ENCODE results near the gene ARMS2.

DNA sequence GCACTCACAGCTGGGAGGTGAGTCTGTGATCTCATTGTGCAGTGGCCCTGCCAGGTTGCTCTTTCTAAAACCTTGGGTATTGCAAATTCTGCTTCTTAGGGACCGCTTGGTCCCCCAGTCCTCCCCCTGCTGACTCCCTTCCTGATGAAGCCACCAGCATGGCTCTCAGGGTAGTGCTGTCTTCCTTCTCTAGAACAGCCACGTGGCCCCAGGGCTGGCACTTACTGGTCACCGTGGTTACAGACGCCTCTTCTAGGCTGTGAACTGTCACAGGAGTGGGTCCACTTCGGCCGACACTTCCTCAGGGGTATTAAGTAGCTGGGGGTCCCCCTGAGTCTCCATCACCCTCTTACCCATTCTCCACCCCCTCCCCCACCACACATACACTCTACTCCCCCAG lies 4.2 kb downstream of the ARMS2 start:
- TF ChIP-seq EZH2 (IDR thresholded peaks at IDR 0.05): no peak
- TF ChIP-seq, protein P1, sequence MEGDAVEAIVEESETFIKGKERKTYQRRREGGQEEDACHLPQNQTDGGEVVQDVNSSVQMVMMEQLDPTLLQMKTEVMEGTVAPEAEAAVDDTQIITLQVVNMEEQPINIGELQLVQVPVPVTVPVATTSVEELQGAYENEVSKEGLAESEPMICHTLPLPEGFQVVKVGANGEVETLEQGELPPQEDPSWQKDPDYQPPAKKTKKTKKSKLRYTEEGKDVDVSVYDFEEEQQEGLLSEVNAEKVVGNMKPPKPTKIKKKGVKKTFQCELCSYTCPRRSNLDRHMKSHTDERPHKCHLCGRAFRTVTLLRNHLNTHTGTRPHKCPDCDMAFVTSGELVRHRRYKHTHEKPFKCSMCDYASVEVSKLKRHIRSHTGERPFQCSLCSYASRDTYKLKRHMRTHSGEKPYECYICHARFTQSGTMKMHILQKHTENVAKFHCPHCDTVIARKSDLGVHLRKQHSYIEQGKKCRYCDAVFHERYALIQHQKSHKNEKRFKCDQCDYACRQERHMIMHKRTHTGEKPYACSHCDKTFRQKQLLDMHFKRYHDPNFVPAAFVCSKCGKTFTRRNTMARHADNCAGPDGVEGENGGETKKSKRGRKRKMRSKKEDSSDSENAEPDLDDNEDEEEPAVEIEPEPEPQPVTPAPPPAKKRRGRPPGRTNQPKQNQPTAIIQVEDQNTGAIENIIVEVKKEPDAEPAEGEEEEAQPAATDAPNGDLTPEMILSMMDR (IDR thresholded peaks at IDR 0.05): no peak
- TF ChIP-seq EZH2phosphoT487 (IDR thresholded peaks at IDR 0.05): no peak
